ENCODE data around the gene DUSP10.

DUSP10 gene

GRCh38 chr1:221714227-221715152 lies 27.4 kb downstream of the DUSP10 start:
- no peak for DNase-seq (ENCODE audit: low read depth)

DNA sequence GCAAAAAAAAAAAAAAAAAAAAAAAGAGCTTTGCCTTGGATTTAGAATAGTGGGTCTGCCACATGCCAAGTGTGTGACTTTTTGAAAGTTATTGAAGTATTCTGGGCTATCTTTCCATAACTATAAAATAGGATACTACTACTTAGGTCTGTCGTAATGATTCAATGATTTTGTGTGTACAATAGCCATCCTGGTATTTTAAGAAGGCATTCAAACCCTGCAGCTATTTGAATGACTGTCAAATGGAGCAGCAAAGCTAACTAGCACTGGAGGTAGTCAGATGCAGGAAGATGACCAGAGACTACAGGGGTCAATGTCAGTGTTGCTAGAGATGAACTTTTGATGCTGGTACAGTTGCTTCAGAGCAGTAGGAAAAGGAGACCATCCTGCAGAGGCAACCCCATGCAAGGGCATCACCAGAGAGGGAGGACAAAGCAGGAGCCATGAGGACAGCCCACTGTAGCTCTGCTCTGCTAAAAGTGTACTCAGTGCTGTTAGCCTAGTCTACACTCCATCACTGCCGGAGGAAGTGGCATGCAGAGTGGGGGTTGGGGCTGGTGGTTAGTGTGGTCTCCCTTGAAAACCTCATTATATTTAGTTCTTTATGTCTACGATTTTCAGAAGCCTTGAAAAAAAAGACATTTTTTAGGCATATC lies 29.0 kb downstream of the DUSP10 start:
- DNase-seq (ENCODE audit: low read depth), result no peak

DNA sequence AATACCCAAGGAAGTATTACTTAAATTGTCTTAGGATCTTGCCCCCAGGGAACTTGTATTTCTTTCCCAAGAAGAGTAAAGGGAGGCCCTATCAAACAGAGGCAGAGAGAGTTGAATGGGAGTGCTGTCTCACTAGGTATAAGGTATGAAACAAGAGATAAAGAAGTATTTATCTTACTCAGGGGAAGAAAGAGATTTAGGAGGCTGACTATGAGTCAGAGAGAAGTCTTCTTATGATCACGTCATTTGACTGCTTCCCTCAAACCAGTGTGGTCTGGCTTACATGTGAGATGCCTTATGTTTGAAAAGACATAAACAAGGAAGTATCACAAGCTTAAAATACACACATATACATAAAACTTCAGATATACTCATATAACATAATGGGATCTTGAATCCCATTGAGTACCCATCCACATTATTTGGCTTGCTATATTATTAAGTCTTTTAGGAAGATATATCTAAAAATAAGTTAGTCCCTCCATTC lies 29.6 kb downstream of the DUSP10 start:
- DNase-seq (ENCODE audit: low read depth), result peak; percentile 48

DNA sequence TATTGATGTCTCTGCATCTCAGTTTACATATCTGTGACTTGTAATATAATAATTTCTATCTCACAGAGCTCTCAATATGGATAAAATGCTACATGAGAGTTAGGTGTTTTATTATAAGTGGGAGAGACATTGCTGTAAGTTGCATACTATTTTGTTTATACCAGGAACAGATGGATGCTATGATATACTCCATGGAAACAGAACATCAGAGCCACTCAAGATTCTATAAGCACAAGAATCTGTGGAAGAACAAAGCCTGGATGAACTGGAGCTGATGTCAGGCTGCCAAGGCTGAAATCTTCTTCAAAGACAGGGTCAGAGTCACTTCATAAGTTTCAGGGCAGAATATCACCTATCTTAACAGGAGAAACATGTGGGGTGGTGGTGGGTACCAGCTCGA lies 30.2 kb downstream of the DUSP10 start:
- DNase-seq (ENCODE audit: low read depth), result no peak

DNA sequence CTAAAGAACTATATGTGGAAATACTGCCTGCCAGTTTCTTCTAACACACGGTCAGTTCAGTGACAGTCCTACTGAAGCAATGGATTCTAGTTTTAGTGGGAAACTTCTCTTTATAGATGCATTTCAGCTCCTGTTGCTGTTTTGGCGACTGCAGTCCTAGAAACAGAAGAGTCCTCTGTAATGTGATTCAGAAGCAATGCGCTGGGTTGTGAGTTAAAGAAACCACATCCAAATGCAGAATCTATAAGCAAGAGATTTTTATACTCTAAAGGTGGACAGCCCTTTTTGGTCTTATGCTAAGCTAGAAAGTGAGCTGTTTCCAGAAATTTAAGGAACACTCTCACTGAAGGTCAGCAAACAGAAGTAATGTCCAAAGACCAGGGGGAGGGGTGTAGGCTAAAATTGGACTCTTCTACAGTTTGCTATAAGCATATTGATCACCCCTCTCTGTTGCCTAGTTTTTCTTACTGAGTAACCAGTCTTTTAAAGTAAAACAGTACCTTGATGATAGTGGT lies 30.8 kb downstream of the DUSP10 start:
- no peak for DNase-seq (ENCODE audit: low read depth)

- DNase-seq (ENCODE audit: low read depth), result no peak
These were observed 32.0 kb downstream of the DUSP10 start for GRCh38 chr1:221709854-221710253.

DNA sequence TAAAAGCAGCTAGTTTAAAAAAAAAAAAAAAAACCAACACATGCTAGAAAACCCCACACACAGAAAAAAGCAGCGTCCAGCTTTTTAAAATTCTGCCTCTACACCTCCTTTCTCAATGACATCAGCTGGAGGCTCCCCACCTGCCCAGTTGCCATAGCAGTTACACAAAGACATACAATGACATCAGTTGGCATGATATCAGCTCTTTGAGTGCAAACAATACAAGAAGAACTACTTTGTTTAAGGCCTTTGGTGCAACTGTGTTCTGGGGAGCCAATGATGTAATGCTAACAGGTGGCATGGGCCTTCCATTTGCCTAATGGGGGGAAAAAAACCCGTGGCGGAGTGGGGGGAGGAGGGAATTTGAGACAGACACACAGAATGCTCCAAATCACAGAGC lies 32.9 kb downstream of the DUSP10 start:
- no peak for DNase-seq (ENCODE audit: low read depth)

- no peak for DNase-seq (ENCODE audit: low read depth)
These were observed 33.8 kb downstream of the DUSP10 start for GRCh38 chr1:221708076-221708571.

GRCh38 chr1:221706876-221707582 lies 34.9 kb downstream of the DUSP10 start:
- no peak for DNase-seq (ENCODE audit: low read depth)

DNA sequence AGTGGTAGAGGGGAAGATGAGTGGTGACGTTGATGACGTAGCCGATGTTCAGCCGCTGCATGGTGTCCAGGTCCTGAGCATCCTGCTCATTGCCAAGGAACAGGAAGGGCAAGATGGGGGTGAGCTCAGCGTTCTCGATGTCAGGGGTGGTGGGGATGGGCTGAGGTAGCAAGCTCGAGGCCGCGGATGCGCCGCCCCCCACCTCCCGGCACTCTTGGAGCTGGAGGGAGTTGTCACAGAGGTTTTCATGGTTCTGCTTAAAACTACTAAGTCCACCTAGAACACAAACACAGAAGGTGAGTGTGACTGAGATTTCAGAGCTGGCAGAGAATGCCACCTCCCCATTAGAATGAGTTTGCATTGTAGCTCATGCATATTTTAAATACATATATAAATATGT lies 35.7 kb downstream of the DUSP10 start:
- no peak for DNase-seq (ENCODE audit: low read depth)

DNA sequence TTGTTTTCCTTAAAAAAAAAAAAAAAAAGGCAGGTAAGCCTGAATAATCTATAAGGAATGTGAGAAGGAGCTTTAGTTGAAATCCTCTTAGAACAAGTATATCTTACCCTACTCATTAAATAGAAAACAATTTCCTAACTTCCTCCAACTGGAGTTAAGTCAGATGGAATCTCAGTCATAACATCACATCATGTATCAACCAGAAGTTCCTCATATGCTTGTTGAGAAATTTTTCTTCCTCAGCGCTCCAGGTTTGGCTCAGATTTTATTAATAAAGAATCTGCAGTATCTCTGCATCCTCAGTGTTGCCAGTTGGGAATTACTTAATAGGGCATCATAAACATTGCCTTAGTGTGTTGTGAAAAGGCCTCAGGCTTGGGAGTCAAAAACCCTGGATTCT lies 37.6 kb downstream of the DUSP10 start:
- no peak for DNase-seq (ENCODE audit: low read depth)

DNA sequence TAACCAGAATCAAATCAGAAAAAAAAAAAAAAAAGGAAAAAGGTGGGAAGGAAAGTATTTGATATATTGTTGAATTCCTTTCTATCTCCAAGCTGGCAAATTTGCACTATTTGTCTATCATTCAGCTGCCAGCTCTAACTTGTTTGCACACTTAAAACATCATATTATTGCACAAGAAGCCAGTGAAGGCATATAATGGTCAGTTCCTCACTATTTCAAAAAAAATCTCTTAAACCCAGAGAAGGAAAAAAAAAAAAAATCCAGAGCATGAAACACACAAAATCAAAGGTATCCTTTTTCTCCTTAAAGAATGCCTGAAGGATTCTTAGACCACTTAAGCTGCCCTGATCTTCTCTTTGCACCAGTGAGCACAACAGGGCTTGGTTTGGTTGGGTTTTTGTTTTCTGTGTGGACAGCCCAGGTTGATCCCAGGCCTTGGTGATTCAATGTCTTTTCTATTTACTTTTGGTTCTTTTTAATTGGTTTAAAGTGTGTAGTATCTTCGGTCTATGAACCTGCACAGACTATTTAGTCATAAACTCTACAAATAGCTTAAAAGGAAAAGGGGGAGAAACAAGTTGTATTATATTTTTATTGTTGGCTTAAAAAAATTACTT lies 40.2 kb downstream of the DUSP10 start:
- DNase-seq (ENCODE audit: low read depth), result no peak

DNA sequence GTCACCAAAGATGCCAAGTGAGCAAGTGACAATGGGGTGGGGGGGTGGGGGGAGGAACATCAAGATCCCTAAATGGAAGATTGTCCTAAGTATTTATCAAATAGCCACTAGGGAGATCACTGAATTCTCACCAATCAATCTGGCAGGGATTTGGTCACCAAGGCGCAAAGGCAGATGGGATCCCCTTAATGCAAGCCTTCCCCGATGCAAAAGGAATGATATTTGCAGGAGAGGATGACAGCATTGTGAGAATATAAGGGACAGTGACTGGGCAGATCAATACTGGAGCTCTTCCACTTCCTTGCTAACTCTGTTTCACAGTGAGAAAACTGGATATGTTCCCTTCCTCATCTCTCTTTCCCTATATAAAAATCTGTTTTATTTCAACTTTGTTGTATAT lies 40.9 kb downstream of the DUSP10 start:
- DNase-seq (ENCODE audit: low read depth), result no peak

DNA sequence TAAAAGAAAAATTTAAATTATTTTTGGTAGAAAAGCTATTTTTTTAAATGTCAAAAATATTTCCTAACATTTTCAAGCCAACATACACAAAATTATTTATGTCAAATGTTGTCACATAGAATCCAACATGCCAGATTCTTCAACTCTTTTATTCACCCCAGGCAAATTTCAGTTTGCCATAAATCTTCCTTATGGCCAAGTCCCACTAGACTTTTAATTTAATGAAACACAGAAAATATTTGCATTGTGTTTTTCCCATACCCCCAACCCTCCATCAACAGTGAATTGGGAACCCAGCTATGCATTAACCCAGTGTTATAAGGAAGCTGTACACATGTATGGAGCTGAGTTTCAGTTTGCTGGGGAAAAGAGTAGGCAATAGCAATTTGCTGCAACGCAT lies 41.4 kb downstream of the DUSP10 start:
- no peak for DNase-seq (ENCODE audit: low read depth)

GRCh38 chr1:221699978-221700519 lies 41.8 kb downstream of the DUSP10 start:
- no peak for DNase-seq (ENCODE audit: low read depth)

DNA sequence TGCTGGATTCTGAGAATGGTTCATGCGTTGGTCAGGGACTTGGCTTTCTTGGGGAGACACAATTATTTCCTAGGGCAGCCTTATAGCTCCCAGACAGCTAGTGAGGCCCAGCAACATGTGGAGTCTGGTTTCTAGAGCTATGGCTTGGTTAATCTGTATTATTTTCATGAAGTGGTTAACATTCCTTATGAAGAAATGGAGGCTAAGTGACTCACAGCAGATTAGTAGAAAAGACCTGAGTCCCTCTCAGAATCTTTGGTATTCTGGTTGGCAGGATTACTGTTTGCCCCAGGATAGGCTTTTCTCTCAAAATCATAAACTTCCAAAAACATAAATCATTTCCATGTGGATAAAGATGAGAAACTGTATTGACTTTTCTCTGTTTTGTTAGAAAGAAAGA lies 42.3 kb downstream of the DUSP10 start:
- no peak for DNase-seq (ENCODE audit: low read depth)

DNA sequence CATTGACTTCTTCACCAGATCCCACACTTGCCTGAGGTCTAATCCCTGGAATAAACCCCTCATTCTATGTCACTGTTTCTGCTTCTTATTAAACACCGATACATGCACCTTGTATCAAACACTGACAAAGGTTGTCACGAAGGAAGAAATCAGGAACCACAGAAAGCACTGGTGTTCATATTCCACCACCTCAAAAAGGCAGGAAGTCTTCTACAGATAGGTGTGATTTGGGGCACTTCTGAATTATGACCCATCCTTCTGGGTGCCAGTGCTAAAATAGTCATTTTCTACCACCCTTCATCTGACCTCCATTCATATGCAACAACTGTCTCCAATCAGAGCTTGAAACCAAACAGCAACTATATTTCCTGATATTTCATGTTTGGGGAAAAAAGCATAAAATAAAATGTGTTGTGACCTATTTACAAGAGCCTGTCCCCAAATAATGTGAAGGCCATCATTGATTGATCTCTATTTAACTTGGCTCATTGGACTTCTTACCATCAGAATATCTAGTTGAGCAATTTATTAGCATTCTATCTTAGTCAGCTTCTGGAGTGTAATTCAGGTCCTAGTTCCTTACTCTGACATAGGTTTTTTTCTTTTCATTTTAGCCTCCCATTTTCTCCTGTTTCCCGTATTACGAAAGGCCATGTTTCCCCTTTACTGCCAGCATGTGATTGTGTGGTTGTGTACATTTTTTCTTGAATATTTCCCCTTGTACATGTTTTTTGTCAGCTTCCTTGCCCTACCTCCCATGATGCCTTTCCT lies 43.1 kb downstream of the DUSP10 start:
- no peak for DNase-seq (ENCODE audit: low read depth)

GRCh38 chr1:221697923-221698425 lies 43.9 kb downstream of the DUSP10 start:
- DNase-seq (ENCODE audit: low read depth), result no peak

- no peak for DNase-seq (ENCODE audit: low read depth)
These were observed 45.0 kb downstream of the DUSP10 start for GRCh38 chr1:221696718-221697461.

DNA sequence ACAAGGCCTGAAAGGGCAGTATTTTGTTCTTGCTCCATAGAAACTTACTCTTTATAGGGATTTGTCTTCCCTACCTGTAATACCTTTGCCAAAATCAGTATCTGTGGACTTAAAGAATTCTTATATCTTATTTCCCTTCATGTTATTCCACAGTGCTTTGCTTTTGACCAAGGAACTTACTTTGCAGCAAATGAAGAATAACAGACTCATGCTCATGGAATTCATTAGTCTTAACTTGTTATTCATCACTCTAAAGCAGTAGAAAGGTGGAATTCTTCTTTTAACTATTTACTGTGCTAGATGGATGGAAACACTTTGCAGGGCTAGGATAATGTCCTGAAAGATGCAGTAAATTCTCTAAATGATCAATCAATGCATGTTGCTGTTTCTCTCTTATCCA lies 45.9 kb downstream of the DUSP10 start:
- no peak for DNase-seq (ENCODE audit: low read depth)
